Stimulated activated naive CD8-positive, alpha-beta T cell treated with anti-CD3 and anti-CD28 coated beads, Interleukin-15, amount 100 ng/mL, for 72 hours (primary cell): Measurements from ENCODE around the gene CARMIL3.
A peak's percentile ranks its signal among the peaks of the same experiment; 100 is the strongest.
"Not testable (repeated sequence)": the region's sequence is repeated elsewhere in the genome, so short reads cannot be mapped to it uniquely, and the experiment has no call there.

ENCODE experiments used
- ATAC-seq: fragments of 150-1000 bp; cut with Tn5 transposase; 2 replicates; pipeline ENCODE4 v1.10.0; 2021; ENCODE audit warnings: mild to moderate bottlenecking, moderate library complexity
- DNase-seq, 2 donors: peaks; one replicate each; pipeline ENCODE4 v3.0.0; 2021 to 2022
- H3K27ac Mint-ChIP-seq, 2 donors: one replicate each; pipeline ENCODE4 v1.8.0; 2022; ENCODE audit warnings: mild to moderate bottlenecking in 2 of 2, mixed read lengths in 2 of 2, moderate library complexity in 2 of 2
- H3K27me3 Mint-ChIP-seq: one replicate; pipeline ENCODE4 v1.8.0; 2022; ENCODE audit warnings: mixed read lengths
- H3K4me1 Mint-ChIP-seq: one replicate; pipeline ENCODE4 v1.8.0; 2022; ENCODE audit warnings: mild to moderate bottlenecking, mixed read lengths
- H3K4me3 Mint-ChIP-seq, 2 donors: one replicate each; pipeline ENCODE4 v1.8.0; 2022; ENCODE audit warnings: mild to moderate bottlenecking in 2 of 2, mixed read lengths in 2 of 2, moderate library complexity in 1 of 2
- H3K9me3 Mint-ChIP-seq, 2 donors: one replicate each; pipeline ENCODE4 v1.8.0; 2022; ENCODE audit warnings: mixed read lengths in 2 of 2

The CARMIL3 gene, protein sequence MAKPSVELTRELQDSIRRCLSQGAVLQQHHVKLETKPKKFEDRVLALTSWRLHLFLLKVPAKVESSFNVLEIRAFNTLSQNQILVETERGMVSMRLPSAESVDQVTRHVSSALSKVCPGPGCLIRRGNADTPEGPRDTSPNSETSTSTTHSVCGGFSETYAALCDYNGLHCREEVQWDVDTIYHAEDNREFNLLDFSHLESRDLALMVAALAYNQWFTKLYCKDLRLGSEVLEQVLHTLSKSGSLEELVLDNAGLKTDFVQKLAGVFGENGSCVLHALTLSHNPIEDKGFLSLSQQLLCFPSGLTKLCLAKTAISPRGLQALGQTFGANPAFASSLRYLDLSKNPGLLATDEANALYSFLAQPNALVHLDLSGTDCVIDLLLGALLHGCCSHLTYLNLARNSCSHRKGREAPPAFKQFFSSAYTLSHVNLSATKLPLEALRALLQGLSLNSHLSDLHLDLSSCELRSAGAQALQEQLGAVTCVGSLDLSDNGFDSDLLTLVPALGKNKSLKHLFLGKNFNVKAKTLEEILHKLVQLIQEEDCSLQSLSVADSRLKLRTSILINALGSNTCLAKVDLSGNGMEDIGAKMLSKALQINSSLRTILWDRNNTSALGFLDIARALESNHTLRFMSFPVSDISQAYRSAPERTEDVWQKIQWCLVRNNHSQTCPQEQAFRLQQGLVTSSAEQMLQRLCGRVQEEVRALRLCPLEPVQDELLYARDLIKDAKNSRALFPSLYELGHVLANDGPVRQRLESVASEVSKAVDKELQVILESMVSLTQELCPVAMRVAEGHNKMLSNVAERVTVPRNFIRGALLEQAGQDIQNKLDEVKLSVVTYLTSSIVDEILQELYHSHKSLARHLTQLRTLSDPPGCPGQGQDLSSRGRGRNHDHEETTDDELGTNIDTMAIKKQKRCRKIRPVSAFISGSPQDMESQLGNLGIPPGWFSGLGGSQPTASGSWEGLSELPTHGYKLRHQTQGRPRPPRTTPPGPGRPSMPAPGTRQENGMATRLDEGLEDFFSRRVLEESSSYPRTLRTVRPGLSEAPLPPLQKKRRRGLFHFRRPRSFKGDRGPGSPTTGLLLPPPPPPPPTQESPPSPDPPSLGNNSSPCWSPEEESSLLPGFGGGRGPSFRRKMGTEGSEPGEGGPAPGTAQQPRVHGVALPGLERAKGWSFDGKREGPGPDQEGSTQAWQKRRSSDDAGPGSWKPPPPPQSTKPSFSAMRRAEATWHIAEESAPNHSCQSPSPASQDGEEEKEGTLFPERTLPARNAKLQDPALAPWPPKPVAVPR (N-terminal part only)

DNA sequence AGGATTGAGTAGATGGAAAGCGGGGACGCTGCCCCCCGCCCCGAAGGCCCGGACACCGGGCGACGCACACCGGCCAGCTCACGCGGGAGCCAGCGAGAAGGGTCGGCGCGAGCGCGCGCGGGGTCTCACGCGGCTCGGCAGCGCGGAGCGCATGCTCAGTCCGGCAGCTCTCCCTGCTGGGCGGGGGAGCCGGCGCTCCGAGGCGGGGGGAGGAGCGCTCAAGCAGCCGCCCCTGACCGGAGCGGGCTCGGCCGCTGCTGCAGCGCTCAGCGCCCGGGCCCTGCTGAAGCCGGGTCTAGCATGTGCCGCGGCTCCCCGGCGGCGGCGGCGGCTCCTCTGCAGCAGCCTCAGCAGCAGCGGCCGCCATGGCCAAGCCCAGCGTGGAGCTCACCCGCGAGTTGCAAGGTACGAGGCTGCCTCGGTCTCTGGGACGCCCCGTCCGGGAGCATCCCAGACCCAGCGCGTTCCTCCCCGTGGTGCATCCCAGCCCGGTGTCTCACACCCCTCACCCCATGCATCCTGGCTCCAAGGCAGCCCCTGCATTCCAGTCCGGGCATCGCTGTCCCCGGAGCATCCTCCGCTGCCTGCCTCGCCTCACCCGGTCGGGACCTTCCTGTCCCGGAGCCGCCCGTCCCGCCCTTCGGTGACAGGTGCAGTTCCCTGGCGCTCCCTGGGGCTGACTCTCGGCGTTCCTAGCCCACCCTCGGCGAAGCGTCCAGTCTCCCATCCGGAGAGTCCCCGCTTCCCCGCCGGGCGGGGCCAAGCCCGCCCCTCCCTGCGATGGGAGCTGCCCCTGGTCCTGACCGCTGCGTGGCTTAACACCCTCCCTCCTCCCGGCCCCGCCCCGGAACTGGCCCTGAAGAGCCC, at the start of gene CARMIL3:
Gene CARMIL3 (plus strand): TSS at position 221 of the 867 bp plus-strand sequence. CDS start 145 bp downstream, at position 366.
- Mint-ChIP-seq H3K27me3 (peaks cover 54% of the 10 kb centered on the region), H3K4me1 (peaks cover 23% of the 10 kb centered on the region), H3K27ac (peak within 1 kb of the TSS; percentile 45 to 89), H3K9me3 (no peaks in the 10 kb centered on the region), H3K4me3 (peak within 1 kb of the TSS; percentile 80 to 83)
- peak; percentile 66 for ATAC-seq
- peak; percentile 58 to 59 for DNase-seq

DNA sequence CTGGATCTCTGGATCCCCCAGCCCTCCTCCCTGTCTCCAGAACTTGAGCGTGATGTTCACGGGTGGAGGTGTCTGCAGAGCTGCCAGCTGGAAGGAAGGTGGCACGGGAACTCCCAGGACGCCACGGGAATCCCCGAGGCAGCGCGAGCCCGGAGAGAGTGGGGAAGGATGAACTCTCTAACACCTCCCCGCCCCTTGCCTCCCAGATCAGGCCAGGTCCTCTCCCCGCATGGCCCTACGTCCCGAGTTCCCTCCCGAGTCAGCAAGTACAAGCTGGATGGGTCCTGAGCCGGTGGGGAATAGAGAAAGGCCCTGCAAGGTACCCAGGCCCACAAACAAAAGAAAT, 45.4 kb upstream of the CARMIL3 start:
- peak overlapping the region in 1 of 2 donors; percentile 24 for H3K4me3 Mint-ChIP-seq
- ATAC-seq: peak; percentile 35
- H3K4me1 Mint-ChIP-seq: peaks cover 37% of the 10 kb centered on the region
- H3K27ac Mint-ChIP-seq, H3K27me3 Mint-ChIP-seq, DNase-seq, H3K9me3 Mint-ChIP-seq: not testable (repeated sequence)

DNA sequence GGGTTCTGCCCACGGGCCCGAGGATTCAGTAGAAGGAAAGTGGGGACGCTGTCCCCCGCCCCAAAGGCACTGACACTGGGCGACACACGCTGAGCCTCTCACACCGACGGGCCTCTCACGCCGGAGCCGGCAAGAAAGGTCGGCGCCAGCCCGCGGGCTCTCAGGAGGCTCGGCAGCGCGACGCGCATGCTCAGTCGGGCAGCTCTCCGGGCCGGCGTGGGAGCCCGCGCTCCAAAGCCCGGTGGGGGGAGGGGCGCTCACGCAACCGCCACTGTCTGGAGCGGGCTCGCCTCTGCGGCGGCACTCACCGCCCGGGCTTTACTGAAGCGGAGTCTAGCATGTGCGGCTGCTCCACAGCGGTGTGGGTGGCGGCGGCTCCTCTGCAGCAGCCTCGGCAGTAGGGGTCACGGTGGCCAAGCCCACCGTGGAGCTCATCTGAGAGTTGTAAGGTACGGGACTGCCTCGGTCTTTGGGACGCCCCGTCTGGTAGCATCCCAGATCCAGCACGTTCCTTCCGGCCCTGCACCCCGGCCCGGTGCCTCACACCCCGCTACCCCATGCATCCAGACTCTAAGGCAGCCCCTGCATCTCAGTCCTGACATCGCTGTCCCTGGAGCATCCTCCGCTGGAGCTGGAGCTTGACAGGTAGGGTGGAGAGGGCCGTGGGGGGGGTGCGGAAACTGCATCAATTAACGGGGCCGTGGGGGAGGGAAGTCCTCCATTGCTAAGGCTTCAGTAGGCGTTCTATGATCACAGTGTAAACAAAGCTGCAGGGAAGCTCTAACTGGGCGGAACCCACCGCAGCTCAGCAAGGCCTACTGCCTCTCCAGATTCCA, 44.8 kb upstream of the CARMIL3 start:
- Mint-ChIP-seq H3K4me1 (peaks cover 38% of the 10 kb centered on the region), H3K4me3 (peak overlapping the region; percentile 79 to 81), H3K27ac (peak overlapping the region in 1 of 2 donors; percentile 65)
- DNase-seq (peak; percentile 75 to 79), ATAC-seq (peak; percentile 96)
- H3K9me3 Mint-ChIP-seq, H3K27me3 Mint-ChIP-seq: not testable (repeated sequence)

DNA sequence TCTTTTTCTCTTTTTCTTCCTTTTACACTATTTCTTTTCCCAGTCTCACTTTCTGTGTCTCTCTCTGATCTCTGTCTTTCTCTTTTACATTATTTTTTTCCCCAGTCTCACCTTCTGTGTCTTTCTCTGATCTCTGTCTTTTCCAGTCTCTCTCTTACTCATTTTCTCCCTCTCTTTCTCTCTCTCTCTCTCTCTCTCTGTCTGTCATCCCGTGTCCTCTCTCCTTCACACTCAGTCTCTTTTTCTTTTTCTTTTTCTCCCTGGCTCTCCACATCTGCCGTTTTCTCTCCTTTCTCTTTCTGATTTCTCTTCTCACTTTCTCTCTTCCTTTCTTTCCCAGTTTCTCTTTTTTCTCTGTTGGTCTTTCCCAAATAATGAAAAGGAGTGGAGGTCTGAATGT, 40.8 kb upstream of the CARMIL3 start:
- Mint-ChIP-seq H3K27me3 (no peaks in the 10 kb centered on the region), H3K4me1 (peaks cover 38% of the 10 kb centered on the region), H3K4me3 (peak overlapping the region; percentile 5 to 43), H3K9me3 (no peaks in the 10 kb centered on the region), H3K27ac (peak overlapping the region in 1 of 2 donors; percentile 34)
- DNase-seq (no peak), ATAC-seq (no peak)

DNA sequence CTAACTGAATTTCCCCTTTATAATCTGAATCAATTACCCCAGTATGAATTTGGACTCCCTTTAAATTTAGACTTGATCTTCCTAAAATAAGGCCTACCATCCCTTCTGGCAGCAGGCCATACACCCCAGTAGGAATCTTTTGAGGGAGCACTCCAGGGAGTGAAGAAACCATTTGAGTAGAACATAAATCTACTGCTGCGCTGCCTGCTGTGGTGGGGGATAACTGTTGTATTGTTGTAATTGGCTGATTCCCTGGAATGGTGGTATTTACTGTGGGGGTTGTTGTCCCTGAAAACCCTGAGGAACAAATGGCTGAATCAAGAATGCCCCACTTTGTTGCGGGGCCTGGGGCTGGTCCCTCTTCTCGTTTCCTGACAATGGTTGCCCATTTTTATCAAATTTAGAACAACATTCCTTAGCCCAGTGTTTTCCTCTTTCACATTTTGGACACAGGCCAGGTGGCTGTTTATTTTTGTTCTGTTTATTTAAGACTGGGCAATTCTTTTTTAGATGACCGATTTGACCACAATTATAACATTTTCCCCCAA, 39.0 kb upstream of the CARMIL3 start:
- H3K9me3 Mint-ChIP-seq, H3K27ac Mint-ChIP-seq, H3K27me3 Mint-ChIP-seq, H3K4me3 Mint-ChIP-seq, DNase-seq, ATAC-seq: not testable (repeated sequence)
- H3K4me1 Mint-ChIP-seq: peaks cover 35% of the 10 kb centered on the region

DNA sequence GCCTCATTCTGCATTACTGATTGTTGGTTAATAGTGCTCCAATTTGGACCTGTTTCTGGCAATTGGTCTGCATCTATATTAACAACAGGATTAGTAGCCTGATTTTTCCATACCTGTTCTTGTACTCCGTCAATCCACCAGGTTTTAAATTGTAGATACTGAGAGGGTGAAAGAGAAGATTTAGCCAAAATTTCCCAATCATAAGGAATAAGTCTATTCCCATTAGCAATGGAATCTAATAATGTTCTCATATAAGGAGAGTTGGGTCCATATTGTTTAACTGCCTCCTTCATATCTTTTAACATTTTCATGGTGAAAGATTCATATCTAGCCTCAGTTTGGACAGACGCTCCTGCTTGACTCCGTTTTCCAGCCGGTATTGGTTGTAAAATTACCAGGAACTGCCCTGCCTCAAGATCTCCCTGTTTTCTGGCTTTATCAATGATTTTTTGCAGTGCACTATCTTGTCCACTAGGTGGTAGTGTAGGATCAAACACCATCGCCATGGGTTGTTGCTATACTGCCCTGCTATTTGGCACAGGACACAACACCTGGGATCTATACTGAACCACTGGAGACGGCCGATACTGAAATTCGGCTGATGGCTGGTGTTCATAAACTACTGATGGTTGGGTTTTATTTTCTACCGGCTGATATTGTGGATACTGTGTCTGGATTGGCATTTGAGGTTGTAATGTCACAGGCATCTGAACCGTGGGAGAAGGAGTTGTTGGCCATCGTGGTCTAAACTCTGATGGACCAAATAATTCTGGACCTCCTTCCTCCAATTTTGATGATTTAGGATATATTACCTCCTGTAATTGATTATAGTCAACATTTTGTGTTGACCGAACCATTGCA, 37.9 kb upstream of the CARMIL3 start:
- Mint-ChIP-seq H3K27ac (no peak overlapping the region), H3K27me3 (peaks cover 9% of the 10 kb centered on the region), H3K4me1 (peaks cover 25% of the 10 kb centered on the region), H3K9me3 (peaks cover 0 to 6% of the 10 kb centered on the region in 2 donors), H3K4me3 (no peak overlapping the region)
- ATAC-seq: peak; percentile 96
- peak; percentile 54 to 58 for DNase-seq

DNA sequence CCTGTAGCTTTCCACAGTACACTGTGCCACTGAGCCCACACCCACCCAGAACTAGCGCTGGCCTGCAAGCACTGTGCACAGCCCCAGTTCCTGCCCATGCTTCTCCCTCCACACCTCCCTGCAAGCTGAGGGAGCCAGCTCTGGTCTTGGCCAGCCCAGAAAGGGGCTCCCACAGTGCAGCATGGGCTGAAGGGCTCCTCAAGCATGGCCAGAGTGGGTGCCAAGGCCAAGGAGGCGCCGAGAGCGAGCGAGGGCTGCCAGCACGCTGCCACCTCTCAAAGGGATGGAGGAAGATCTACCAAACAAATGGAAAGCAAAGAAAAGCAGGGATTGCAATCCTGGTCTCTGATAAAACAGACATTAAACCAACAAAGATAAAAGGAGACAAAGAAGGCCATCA, 36.1 kb upstream of the CARMIL3 start:
- H3K4me1 Mint-ChIP-seq, H3K27me3 Mint-ChIP-seq, ATAC-seq, H3K4me3 Mint-ChIP-seq, H3K9me3 Mint-ChIP-seq, DNase-seq: not testable (repeated sequence)
- peak overlapping the region in 1 of 2 donors; percentile 57 for H3K27ac Mint-ChIP-seq

DNA sequence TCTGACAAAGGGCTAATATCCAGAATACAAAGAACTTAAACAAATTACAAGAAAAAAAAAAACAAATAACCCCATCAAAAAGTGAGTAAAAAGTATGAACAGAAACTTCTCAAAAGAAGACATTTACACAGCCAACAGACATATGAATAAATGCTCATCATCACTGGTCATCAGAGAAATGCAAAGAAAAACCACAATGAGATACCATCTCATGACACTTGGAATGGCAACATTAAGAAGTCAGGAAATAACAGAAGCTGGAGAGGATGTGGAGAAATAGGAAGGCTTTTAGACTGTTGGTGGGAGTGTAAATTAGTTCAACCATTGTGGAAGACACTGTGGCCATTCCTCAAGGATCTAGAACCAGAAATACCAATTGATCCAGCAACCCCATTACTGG, 32.8 kb upstream of the CARMIL3 start:
- H3K9me3 Mint-ChIP-seq, H3K4me1 Mint-ChIP-seq, DNase-seq, H3K27me3 Mint-ChIP-seq, H3K27ac Mint-ChIP-seq, H3K4me3 Mint-ChIP-seq, ATAC-seq: not testable (repeated sequence)

DNA sequence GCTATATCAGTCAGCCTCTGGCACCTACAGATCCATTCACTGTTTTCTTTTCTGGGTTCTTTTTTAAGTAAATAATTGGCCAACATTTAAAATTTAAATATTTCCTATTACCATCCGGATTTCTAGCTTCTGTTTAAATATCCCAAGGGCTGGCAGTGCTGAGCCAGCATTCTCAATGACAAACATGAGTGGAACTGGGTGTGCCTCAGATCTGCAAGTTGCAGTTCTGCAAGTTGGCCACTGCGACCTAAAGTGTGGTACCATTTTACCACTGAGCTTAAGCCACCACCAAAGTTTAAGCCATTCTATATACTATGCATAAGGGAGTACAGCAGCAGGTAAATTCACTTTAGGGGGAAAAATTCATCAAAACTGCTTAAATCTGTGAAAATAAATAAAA, 31.9 kb upstream of the CARMIL3 start:
- peak; percentile 64 for ATAC-seq
- not testable (repeated sequence) for H3K4me3 Mint-ChIP-seq, DNase-seq

DNA sequence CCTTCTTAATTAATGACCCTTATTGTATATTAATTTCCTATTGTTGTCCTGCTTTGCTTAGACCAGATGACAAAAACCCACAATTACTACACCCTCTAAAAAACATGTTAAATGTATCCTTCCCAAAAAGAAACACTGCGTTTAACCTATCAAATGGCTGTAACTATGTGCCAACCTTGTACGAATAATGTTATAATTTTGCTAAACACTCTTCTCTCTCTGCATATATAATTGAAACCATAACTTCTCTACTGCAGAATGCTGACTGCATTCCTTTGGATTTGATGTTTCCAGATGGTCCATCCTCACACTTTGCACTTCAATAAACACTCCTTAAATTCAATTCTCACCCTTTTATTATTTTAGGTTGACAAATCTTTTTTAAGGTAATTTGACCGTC, 31.3 kb upstream of the CARMIL3 start:
- not testable (repeated sequence) for H3K4me1 Mint-ChIP-seq, H3K4me3 Mint-ChIP-seq, DNase-seq, H3K9me3 Mint-ChIP-seq, H3K27ac Mint-ChIP-seq, H3K27me3 Mint-ChIP-seq, ATAC-seq

More for the DNA sequence above, 31.9 kb upstream of the CARMIL3 start:
- H3K27me3 Mint-ChIP-seq, H3K9me3 Mint-ChIP-seq, H3K27ac Mint-ChIP-seq, H3K4me1 Mint-ChIP-seq: not testable (repeated sequence)

DNA sequence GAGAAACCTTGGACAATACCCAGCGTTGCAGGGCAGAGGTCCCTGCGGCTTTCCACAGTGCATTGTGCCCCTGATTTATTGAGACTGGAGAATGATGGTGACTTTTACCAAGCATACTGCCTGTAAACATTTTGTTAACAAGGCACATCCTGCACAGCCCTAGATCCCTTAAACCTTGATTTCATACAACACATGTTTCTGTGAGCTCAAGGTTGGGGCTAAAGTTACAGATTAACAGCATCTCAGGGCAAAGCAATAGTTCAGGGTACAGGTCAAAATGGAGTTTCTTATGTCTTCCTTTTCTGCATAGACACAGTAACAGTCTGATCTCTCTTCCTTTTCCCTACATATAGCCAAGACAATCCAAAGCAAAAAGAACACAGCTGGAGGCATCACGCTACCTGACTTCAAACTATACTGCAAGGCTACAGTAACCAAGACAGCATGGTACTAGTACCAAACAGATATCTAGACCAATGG, 26.8 kb upstream of the CARMIL3 start:
- not testable (repeated sequence) for DNase-seq, H3K27ac Mint-ChIP-seq, H3K4me3 Mint-ChIP-seq, ATAC-seq, H3K4me1 Mint-ChIP-seq
- Mint-ChIP-seq H3K27me3 (peaks cover 27% of the 10 kb centered on the region), H3K9me3 (peaks cover 0 to 15% of the 10 kb centered on the region in 2 donors)

DNA sequence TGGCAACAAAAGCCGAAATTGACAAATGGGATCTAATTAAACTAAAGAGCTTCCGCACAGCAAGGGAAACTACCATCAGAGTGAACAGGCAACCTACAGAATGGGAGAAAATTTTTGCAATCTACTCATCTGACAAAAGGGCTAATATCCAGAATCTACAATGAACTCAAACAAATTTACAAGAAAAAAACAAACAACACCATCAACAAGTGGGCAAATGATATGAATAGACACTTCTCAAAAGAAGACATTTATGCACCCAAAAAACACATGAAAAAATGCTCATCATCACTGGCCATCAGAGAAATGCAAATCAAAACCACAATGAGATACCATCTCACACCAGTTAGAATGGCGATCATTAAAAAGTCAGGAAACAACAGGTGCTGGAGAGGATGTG, 22.1 kb upstream of the CARMIL3 start:
- peaks cover 7 to 33% of the 10 kb centered on the region in 2 donors for H3K9me3 Mint-ChIP-seq
- peaks cover 11% of the 10 kb centered on the region for H3K4me1 Mint-ChIP-seq
- not testable (repeated sequence) for DNase-seq, H3K27ac Mint-ChIP-seq, H3K4me3 Mint-ChIP-seq, ATAC-seq
- H3K27me3 Mint-ChIP-seq: peaks cover 27% of the 10 kb centered on the region

DNA sequence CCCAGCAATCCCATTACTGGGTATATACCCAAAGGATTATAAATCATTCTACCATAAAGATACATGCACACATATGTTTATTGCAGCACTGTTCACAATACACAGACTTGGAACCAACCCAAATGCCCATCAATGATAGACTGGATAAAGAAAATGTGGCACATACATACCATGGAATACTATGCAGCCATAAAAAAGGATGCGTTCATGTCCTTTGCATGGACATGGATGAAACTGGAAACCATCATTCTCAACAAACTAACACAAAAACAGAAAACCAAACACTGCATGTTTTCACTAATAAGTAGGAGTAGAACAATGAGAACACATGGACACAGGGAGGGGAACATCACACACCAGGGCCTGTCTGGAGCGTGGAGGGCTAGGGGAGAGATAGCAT, 20.5 kb upstream of the CARMIL3 start:
- H3K9me3 Mint-ChIP-seq: peaks cover 7 to 30% of the 10 kb centered on the region in 2 donors
- H3K27me3 Mint-ChIP-seq: peaks cover 20% of the 10 kb centered on the region
- H3K27ac Mint-ChIP-seq, DNase-seq, H3K4me1 Mint-ChIP-seq, H3K4me3 Mint-ChIP-seq, ATAC-seq: not testable (repeated sequence)
